Right ventricle myocardium superior (tissue), 1 donor: ENCODE measurements around the gene XAGE3. TPM values are rescaled to one million over a fixed set of nuclear protein-coding genes. Genes with fewer than 3 reads are reported as not detected.
A peak's percentile ranks its signal among the peaks of the same experiment; 100 is the strongest.
"Not testable (repeated sequence)": the region's sequence is repeated elsewhere in the genome, so short reads cannot be mapped to it uniquely, and the experiment has no call there.

ENCODE experiments used
- ATAC-seq: fragments of 200-7000 bp; cut with Tn5 transposase; one replicate; pipeline ENCODE4 v1.9.1; 2020; ENCODE audit warnings: mild to moderate bottlenecking; ENCODE audit not compliant: poor library complexity
- DNase-seq: peaks from one replicate; pipeline ENCODE4 v3.0.0-alpha.2; 2020
- intact Hi-C: fragments of 100-400 bp; cut with DNase I; formaldehyde crosslinking; loops from one replicate; pipeline ENCODE4 v1.11.2; 2022
- long read RNA-seq: library from polyadenylated mRNA; unstranded; transcript quantifications from one replicate; pipeline ENCODE4 v2.0.0, GENCODE V29; 2021
- total RNA-seq: library from RNA; stranded (reverse); fragmentation: NEBNext Ultra II Directional; extraction: Animal tissue kit (Norgen Biotek cat#: 25700); gene quantifications from one replicate; pipeline ENCODE4 v1.2.1, GENCODE V29; 2021
- donor health status: DM: no; HTN: yes; CAD: no; lungs with severe emphysema.

Gene XAGE3, protein sequence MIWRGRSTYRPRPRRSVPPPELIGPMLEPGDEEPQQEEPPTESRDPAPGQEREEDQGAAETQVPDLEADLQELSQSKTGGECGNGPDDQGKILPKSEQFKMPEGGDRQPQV
- total RNA-seq: not detected
- long read RNA-seq: 0 reads

DNA sequence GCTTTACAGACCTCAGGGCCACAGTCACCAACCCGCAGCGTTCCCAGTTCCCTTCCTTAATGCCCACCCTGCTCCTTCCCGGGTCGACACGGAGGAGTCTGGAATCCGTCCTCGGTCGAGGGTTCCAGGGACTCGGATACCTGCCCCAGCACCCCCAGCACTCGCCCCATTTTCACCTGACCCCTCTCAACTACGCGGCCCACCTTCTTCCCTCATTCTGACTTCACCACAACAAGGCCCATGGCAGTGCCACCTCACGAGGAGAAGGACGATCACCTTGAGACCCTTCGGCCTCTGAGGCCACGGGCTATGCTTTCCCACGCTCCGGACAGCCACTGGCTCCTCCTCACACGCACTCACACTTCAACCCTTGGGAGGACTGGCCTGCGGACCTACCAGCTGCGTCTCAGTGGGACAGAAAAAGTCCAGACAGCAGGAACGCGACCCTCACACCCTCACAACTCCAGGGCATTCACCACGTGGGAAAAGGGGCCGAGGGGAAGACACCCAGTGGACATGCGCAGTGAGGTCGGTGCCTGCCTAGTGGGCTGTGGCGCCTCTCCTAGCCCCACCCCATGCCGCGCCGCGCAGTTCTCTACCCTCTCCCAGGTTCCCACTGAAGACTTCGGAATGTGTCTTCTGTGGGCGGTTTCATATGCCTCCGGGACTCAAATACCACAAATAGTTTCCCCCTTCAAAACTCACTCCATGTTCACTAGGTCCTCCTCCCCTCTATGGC, at the start of gene XAGE3:
TSS of gene XAGE3 (minus strand) at position 474 of the 739 bp plus-strand sequence. CDS start 950 bp downstream, outside the sequence.
- DNase-seq (no peak), ATAC-seq (no peak)
- intact Hi-C loops: no loop called here

DNA sequence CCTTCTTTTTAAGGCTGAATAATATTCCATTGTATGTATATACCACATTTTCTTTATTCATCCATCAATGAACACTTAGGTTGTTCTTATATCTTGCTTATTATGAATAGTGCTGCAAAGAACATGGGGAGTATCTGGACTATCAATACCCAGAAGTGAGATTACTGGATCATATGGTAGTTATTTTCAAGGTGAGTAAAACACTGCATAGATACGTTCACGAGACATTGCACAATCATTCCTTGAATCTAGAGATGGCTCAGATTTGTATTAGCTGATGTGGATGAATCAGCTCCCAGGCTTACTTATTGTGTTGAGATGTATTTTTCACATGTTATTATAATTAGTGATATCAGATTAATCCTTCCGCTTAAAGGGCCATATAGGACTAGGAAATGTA, 46.8 kb upstream of the XAGE3 start:
- DNase-seq, ATAC-seq, intact Hi-C loops: not testable (repeated sequence)

DNA sequence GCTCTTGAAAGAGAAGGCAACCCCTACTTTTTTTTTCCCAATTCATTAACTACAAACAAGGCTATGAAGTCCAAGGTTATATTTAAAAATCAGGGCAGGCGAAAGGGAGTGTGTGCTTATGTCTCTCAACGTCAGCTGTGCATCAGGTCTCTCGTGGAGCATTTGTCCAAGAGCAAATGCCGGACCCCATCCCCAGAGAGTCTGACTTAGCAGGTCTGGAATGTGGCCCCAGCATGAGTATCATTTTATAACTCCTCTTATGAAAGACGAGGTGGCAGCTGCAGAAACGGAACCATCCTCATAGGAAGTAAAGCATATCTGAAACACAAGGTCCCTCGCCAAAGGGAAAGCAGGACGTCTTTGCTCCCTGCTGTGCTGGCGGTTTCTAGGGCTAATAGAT, 45.8 kb upstream of the XAGE3 start:
- DNase-seq, intact Hi-C loops, ATAC-seq: not testable (repeated sequence)

DNA sequence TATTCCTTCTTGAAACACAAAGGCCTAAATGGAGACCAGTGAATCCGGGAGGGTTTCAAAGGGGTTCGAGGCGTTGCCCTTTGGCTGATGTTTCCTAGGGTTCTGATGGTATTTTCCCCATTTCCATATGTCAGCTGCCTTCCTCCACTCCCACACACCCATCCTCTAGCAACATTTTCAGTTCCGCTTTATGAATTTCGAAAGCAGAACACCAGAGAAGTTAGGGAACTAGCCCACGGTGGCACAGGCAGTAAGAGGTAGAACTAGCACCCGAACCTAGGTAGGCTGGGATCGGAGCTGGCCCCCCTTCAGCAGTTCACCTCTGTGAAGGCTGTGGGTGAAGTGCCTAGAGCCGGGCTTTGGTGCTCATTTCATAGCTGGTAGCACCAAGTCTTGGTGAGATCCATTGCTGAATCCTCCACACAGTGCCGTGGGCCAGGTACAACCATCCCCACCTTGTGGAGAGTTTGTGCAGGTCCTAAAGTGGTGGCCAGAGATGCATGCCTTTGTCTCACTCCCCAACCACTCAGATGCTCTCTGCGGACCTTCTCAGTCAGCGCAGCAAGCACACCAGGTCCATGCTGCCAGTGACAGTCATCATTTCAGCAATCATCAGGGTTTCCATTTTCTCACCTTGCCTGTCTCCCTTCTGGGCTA, 41.6 kb upstream of the XAGE3 start:
- not testable (repeated sequence) for ATAC-seq

DNA sequence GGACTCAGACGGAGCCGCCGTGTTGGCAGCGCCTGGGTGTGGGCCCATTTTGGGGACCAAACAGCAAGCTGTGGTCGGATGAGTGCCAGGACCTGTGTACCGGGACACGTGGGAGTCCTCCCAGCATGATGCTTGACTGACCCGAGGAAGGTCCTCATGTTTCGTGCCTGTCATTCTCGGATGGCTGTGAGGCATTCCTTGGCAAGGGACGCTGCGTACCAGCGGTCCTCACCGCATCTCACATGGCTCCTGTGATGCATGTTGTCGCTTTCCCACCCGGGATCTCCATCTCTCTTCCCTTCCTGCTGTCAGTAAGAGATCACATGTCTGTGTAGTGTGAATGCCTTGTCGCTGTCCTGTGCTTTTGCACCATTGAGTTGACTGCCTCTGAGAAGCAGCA, 40.0 kb upstream of the XAGE3 start:
- ATAC-seq, DNase-seq, intact Hi-C loops: not testable (repeated sequence)

More for the DNA sequence above, 41.6 kb upstream of the XAGE3 start:
- DNase-seq, intact Hi-C loops: not testable (repeated sequence)

DNA sequence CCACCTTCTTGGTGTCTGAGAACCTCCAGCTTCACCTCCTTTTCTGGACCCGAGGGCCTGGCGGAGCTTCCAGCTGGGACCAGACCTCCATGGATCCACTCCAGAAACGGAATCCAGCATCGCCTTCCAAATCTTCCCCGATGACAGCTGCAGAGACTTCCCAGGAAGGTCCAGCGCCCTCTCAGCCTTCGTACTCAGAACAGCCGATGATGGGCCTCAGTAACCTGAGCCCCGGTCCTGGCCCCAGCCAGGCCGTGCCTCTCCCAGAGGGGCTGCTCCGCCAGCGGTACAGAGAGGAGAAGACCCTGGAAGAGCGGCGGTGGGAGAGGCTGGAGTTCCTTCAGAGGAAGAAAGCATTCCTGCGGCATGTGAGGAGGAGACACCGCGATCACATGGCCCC, 39.3 kb upstream of the XAGE3 start:
- intact Hi-C loops, ATAC-seq, DNase-seq: not testable (repeated sequence)

DNA sequence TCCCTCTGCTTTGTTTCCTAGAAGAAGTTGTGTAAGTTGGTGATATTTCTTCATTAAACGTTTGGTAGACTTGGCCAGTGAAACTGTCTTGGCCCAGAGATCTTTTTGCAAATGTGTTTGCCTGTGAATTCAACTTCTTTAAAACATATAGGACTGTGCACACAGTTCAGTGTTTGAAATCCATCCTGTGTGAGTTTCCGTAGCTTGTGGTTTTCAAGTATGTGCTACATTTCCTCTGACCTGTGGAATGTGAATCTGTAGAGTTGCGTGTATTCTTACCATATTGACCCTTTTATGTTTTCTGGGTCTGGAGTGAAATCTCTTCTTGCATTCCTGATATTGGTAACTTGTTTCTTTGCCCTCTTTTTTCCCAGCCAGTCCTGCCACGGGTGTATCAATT, 38.2 kb upstream of the XAGE3 start:
- not testable (repeated sequence) for DNase-seq

DNA sequence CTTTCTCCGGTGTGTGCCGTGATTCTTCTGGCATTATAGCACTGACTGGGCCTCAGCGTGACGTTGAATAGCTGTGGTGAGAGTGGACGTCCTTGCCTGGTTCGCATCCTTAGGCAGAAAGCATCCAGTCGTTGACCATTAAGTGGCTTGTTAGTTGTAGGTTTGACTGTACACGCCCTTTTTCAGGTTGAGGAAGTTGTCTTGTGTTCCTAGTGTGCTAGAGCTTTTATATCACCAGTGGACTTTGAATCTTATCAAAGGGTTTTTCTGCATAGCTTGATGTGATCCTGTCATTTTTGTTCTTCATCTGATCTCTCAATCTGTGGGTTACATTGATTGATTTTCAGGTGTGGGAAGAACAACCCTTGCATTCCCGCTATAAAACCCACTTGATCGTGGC, 37.6 kb upstream of the XAGE3 start:
- ATAC-seq, DNase-seq, intact Hi-C loops: not testable (repeated sequence)

More for the DNA sequence above, 38.2 kb upstream of the XAGE3 start:
- intact Hi-C loops, ATAC-seq: not testable (repeated sequence)

DNA sequence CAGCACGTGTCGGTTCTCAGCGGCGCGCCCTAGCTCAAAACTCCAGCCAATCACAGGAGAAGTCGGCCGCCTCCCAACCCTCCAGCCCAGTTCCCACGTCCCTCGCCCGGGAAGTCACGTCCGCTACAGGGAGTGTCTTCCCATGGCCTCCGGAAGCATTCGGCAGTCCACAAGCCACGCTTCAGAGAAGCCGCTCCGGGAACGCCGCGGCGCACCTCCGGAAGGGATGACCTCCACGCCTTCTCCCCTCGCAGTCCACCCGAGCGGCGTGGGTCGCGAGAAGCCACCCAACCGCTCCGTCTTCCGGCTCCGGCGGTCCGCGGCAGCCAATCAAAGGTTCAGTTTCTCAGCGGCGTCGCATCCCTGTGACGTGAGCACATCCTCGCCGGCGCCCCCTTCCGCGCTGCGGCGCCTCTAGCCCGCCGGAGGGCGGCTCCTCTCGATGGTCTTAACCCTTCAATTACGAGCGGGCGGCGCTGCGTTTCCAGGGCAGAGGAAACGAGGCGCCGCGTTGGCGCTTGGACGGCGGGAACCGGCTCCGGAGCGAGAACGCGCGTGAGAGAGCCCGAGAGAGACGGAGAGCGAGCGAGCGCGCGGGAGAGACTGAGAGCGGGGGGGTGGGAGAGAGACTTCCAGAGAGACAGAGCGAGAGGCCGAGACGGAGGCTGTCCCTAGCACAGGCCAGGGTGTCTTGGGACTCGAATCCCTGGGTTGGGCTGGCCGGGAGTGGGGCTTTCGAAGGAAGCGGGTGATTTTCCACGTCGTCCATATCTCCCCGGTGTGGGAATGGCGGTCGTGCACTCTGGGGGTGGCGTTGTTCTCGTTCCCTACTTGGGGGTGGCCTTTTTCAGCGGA, 29.2 kb upstream of the XAGE3 start, which contains the start of gene FAM156B:
TSS of gene FAM156B (plus strand) at position 476 of the 855 bp plus-strand sequence. CDS start 9,896 bp downstream, outside the sequence.
- intact Hi-C loops, DNase-seq: not testable (repeated sequence)
- peak; percentile 95 for ATAC-seq

DNA sequence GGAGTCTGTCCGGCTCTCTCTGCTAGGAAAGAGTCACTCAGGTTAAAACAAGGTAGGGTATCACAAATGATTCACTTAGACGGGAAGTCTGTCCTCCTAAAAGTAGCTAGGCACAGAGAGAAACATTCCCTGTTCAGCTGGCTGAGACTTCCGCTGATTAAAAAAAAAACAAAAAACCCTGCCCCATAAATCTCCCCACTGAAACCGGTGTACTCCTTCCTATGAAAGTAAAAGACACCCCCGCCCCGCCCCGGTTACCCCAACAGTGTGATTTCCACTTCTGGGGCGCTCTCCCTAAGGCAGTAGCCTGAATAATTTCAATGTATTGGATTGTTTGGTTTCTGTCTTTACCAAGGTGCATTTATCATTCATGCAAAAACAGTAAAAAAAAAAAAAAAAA, 28.6 kb upstream of the XAGE3 start:
- DNase-seq, ATAC-seq, intact Hi-C loops: not testable (repeated sequence)

DNA sequence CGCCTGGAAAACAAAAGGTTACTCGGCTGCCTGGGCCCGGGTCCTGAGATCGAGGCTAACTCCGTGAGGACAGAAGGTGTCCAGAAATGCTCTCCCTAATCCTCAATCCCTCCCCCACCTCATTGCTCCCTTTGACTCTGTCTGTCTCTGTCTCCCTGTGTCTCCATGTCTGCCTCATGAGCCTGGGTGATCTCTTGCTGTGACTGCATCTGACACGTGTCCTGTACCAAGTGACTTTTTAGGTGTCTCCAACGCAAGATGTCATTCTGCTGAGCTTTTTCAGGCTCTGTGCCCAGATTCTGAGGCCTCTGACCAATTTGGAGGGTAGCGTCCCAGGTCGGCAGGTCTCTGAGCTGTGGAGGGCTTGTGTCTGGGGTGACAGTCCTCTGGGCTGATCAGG, 20.2 kb upstream of the XAGE3 start:
- ATAC-seq: peak; percentile 72
- intact Hi-C loops, DNase-seq: not testable (repeated sequence)

DNA sequence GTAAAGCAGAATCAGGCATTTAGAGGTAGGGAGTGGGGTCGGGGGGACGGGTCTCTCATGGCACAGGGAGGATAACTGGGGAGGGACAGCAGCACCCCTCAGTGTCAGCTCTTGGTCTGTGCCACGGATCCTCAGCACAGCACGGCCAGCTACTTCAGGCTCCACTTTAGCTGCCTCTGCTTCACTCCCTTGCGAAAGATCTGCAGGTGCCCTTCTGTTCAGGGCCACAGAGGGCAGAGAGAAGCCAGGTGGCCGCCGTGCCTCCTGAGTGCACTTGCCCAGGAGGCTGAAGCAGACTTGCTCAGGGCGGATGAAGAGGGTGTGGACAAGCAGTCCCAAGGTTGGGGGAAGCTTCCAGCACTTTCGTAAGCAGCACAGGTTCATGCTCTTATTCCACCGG, 19.6 kb upstream of the XAGE3 start:
- ATAC-seq, DNase-seq, intact Hi-C loops: not testable (repeated sequence)

DNA sequence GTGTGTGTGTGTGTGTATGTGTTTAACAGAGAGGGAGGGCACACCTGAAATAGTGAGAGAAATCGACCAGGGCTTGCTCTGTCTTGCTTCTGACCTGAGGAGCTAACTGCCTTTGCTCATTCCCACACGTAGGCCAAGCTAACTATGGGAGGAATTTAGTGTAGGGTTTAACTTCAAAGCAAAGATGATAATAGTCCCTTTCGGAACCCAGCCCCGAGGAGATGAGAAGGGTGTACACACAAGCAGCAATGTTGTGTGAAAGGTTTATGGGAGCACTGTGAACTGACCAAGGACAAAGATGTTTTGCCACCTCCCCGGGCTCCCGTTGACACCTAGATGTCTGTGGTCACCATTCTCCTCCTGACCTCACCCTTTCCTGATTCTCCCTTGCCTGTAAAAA, 8.5 kb upstream of the XAGE3 start:
- not testable (repeated sequence) for DNase-seq, ATAC-seq

DNA sequence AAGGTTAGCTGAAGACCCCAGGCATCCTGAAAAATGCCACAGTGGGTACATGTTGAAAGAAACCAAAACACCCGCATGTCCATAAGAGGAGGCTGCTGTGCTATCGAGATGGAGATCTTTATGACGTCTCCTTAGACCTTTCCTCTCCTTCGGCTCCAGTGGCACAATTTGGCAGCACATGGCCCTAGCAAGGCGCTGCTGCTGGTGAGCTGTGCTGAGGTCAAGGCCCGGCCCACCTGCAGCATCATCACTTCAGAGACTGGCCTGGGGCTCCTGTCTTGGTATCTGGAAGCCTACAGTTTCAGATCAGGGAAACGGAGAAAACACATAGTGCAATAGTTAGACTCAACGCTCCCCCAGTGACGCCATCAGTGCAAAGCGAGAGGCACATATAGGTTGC, 7.6 kb upstream of the XAGE3 start:
- ATAC-seq, DNase-seq, intact Hi-C loops: not testable (repeated sequence)

More for the DNA sequence above, 8.5 kb upstream of the XAGE3 start:
- intact Hi-C loops: not testable (repeated sequence)

DNA sequence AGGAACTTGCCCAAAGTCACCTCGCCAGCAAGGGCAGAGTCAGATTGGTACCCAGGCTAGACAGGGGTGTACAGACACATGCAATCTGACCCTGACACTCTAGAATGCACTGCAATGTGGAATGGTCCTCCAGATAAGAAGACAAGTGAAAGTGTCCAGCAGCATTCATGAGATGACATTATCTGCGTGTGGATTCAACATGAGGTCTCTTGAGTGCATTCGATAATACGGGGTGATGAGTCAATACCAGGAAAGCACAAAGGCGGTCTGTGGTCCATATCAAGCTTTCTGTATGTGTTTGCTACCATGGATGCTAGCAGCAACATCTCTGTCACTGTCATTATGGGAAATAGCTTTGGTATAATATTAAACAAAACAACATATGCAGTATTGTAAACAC, 6.8 kb upstream of the XAGE3 start:
- ATAC-seq (no peak), DNase-seq (no peak)
- intact Hi-C loops: no loop called here

DNA sequence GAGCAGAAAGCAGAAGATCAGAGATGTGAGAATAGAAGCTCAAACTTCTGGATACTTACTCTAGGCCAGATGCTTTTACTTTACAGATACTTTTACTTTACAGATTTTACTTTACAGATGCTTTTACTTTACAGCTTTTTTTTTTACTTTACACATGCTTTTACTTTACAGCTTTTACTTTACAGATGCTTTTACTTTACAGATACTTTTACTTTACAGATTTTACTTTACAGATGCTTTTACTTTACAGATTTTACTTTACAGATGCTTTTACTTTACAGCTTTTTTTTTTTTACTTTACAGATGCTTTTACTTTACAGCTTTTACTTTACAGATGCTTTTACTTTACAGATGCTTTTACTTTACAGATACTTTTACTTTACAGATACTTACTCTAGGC, 5.9 kb upstream of the XAGE3 start:
- intact Hi-C loops, ATAC-seq, DNase-seq: not testable (repeated sequence)

DNA sequence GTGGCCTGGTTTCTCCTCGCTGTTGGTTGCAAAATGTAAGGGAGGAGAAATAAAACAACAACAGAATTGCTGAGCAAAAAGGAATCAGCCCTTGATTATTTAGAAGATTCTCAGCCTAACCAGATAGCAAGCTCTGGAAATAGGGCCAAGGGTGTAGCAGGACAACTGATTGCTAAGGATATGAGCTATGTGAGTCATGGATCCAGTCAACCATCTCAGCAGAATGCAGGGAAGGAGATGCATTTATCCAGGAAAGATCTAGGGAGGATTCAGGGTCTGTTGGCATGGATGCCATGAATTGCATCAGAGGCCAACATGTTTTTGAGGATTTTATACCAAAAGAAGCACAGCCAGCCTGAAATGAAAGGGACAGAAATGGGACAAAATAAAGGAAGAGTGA, 2.2 kb upstream of the XAGE3 start:
- ATAC-seq: no peak
- DNase-seq: no peak

DNA sequence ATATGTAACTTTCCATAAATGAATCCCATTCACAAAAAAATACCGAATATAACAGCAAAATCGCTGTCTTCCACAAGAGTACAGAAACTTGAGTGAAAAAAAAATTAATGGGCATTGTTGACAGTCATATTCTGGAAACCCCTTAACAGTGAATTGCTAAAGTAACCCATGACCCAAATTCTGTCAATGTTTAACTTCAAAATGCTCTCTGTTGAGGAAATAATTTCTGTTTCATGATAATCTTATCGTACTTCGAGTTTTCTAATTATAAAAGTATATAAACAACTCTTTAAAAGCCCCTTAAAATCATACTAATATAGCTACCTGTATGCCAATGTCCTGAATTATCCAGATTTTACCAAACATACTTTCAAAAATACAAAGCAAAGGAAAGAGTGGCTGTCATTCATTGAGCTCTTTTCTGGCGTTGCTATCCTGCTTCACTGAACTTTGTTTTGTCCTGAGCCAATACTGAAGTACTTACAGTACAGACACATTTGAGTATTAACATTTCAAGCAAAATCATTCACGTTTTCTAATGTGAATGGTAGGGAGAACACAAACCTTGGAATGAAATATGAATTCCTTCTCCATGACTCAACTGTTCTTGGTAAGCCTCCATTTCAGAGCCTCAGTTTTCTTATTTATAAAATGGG, 2.4 kb downstream of the XAGE3 start:
- intact Hi-C loops: no loop called here
- DNase-seq (no peak), ATAC-seq (no peak)

More for the DNA sequence above, 2.2 kb upstream of the XAGE3 start:
- intact Hi-C loops: no loop called here
